NCI-H2107 (cell line): ENCODE data around the gene COQ9.
A peak's percentile ranks its signal among the peaks of the same experiment; 100 is the strongest.
"Not testable (repeated sequence)": the region's sequence is repeated elsewhere in the genome, so short reads cannot be mapped to it uniquely, and the experiment has no call there.

ENCODE experiments used
- DNase-seq: peaks from one replicate; lab custom pipeline; 2025; lab: John Stamatoyannopoulos, UW

Gene COQ9

GRCh38 chr16:57447186-57447962 lies at the start of gene COQ9, which contains the start of gene CIAPIN1:
COQ9 (plus strand) TSS chr16:57447479; CDS start chr16:57447506, 27 bp downstream.
CIAPIN1 (minus strand) TSS chr16:57447385; CDS start chr16:57440928, 6,457 bp downstream.
- peak; percentile 88 for DNase-seq

GRCh38 chr16:57397493-57397892 lies 49.8 kb upstream of the COQ9 start:
- DNase-seq: not testable (repeated sequence)

- DNase-seq: no peak
These were observed 45.2 kb upstream of the COQ9 start for GRCh38 chr16:57401943-57402640.

GRCh38 chr16:57403965-57404817 lies 43.1 kb upstream of the COQ9 start, which contains the start of gene CCL17:
CCL17 (plus strand) TSS chr16:57404767; CDS start chr16:57413933, 9,166 bp downstream.
- no peak for DNase-seq

GRCh38 chr16:57405097-57405496 lies 42.2 kb upstream of the COQ9 start:
- DNase-seq: no peak

- DNase-seq: no peak
These were observed 40.4 kb upstream of the COQ9 start for GRCh38 chr16:57406881-57407280.

- DNase-seq: no peak
These were observed 39.5 kb upstream of the COQ9 start for GRCh38 chr16:57407521-57408353.

GRCh38 chr16:57409065-57409464 lies 38.2 kb upstream of the COQ9 start:
- DNase-seq: no peak

GRCh38 chr16:57409870-57410587 lies 37.2 kb upstream of the COQ9 start:
- DNase-seq: peak; percentile 9

- no peak for DNase-seq
These were observed 35.8 kb upstream of the COQ9 start for GRCh38 chr16:57411362-57411976.

- no peak for DNase-seq
These were observed 34.7 kb upstream of the COQ9 start for GRCh38 chr16:57412584-57412983.

GRCh38 chr16:57413301-57413730 lies 34.0 kb upstream of the COQ9 start:
- DNase-seq: no peak

- no peak for DNase-seq
These were observed 33.5 kb upstream of the COQ9 start for GRCh38 chr16:57413733-57414132.

- no peak for DNase-seq
These were observed 31.2 kb upstream of the COQ9 start for GRCh38 chr16:57416084-57416483.

- no peak for DNase-seq
These were observed 27.8 kb upstream of the COQ9 start for GRCh38 chr16:57419506-57419905.

- DNase-seq: peak; percentile 1
These were observed 25.0 kb upstream of the COQ9 start for GRCh38 chr16:57422026-57422944.

- DNase-seq: no peak
These were observed 24.1 kb upstream of the COQ9 start for GRCh38 chr16:57423152-57423551.

- no peak for DNase-seq
These were observed 22.7 kb upstream of the COQ9 start for GRCh38 chr16:57424583-57424982.

GRCh38 chr16:57426356-57426755 lies 20.9 kb upstream of the COQ9 start:
- DNase-seq: no peak
